HepG2 (cell line): ENCODE measurements around the gene GJB2.
"Not testable (repeated sequence)": the region's sequence is repeated elsewhere in the genome, so short reads cannot be mapped to it uniquely, and the experiment has no call there.

Experiments
- CHD2 ChIP-seq: IDR thresholded peaks from 2 replicates; pipeline ENCODE4 v1.6.1; 2011; ENCODE audit warnings: low read depth, low read length, improper control_type of control experiment
- FOXK2 ChIP-seq: fragments of 450-650 bp; IDR thresholded peaks from 2 replicates; pipeline ENCODE4 v1.6.1; 2016
- HOXA7 ChIP-seq: sonication (generic); formaldehyde crosslinking; IDR thresholded peaks from 2 replicates; pipeline ENCODE4 v1.8.1; 2022; ENCODE audit warnings: mild to moderate bottlenecking, missing genetic modification reagents, moderate library complexity
- MEIS2 ChIP-seq: sonication (generic); formaldehyde crosslinking; IDR thresholded peaks from 2 replicates; pipeline ENCODE4 v1.9.0; 2021; ENCODE audit warnings: mild to moderate bottlenecking, missing genetic modification reagents
- POLR2AphosphoS5 ChIP-seq: IDR thresholded peaks from 2 replicates; pipeline ENCODE4 v1.6.1; 2012; ENCODE audit warnings: low read depth, low read length
- TP53 ChIP-seq: sonication (generic); formaldehyde crosslinking; conservative IDR thresholded peaks from 2 replicates; pipeline ENCODE4 v1.4.0; 2020; ENCODE audit warnings: missing genetic modification reagents
- ZNF263 ChIP-seq: sonication (generic); formaldehyde crosslinking; IDR thresholded peaks from 2 replicates; pipeline ENCODE4 v1.4.0; 2020; ENCODE audit warnings: missing genetic modification reagents
- ZNF343 ChIP-seq: sonication (generic); formaldehyde crosslinking; IDR thresholded peaks from 2 replicates; pipeline ENCODE4 v1.4.0; 2020; ENCODE audit warnings: mild to moderate bottlenecking, missing genetic modification reagents
- ZNF367 ChIP-seq: sonication (generic); formaldehyde crosslinking; IDR thresholded peaks from 2 replicates; pipeline ENCODE4 v1.4.0; 2020; ENCODE audit warnings: missing genetic modification reagents, borderline replicate concordance
- TF ChIP-seq, protein P1 (sequence below): sonication (generic); formaldehyde crosslinking; IDR thresholded peaks from 2 replicates; pipeline ENCODE4 v1.4.0; 2020; ENCODE audit warnings: low read depth, missing genetic modification reagents
- TF ChIP-seq, protein P2 (sequence below), 2 experiments: IDR thresholded peaks; 2 replicates each; pipeline ENCODE4 v1.6.1; 2011 to 2012; ENCODE audit warnings: low read length in 2 of 2, borderline replicate concordance in 1 of 2, low read depth in 1 of 2, mild to moderate bottlenecking in 1 of 2, moderate library complexity in 1 of 2
- TF ChIP-seq, protein P3 (sequence below): sonication (generic); formaldehyde crosslinking; IDR thresholded peaks from 2 replicates; pipeline ENCODE4 v1.8.1; 2022; ENCODE audit warnings: mild to moderate bottlenecking, missing genetic modification reagents
- TF ChIP-seq, protein P4 (sequence below): sonication (generic); formaldehyde crosslinking; IDR thresholded peaks from 2 replicates; pipeline ENCODE4 v1.4.0; 2020; ENCODE audit warnings: missing genetic modification reagents

DNA sequence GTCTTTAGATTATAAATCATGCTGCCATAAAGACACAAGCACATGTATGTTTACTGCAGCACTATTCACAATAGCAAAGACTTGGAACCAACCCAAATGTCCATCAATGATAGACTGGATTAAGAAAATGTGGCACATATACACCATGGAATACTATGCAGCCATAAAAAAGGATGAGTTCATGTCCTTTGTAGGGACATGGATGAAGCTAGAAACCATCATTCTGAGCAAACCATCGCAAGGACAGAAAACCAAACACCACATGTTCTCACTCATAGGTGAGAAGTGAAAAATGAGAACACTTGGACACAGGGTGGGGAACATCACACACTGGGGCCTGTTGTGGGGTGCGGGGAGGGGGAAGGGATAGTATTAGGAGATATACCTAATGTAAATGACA, 39.4 kb downstream of the GJB2 start:
- TF ChIP-seq, protein P1, sequence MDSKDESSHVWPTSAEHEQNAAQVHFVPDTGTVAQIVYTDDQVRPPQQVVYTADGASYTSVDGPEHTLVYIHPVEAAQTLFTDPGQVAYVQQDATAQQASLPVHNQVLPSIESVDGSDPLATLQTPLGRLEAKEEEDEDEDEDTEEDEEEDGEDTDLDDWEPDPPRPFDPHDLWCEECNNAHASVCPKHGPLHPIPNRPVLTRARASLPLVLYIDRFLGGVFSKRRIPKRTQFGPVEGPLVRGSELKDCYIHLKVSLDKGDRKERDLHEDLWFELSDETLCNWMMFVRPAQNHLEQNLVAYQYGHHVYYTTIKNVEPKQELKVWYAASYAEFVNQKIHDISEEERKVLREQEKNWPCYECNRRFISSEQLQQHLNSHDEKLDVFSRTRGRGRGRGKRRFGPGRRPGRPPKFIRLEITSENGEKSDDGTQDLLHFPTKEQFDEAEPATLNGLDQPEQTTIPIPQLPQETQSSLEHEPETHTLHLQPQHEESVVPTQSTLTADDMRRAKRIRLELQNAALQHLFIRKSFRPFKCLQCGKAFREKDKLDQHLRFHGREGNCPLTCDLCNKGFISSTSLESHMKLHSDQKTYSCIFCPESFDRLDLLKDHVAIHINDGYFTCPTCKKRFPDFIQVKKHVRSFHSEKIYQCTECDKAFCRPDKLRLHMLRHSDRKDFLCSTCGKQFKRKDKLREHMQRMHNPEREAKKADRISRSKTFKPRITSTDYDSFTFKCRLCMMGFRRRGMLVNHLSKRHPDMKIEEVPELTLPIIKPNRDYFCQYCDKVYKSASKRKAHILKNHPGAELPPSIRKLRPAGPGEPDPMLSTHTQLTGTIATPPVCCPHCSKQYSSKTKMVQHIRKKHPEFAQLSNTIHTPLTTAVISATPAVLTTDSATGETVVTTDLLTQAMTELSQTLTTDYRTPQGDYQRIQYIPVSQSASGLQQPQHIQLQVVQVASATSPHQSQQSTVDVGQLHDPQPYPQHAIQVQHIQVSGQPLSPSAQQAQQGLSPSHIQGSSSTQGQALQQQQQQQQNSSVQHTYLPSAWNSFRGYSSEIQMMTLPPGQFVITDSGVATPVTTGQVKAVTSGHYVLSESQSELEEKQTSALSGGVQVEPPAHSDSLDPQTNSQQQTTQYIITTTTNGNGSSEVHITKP, result not testable (repeated sequence)
- TF ChIP-seq TP53; CHD2; ZNF367 (CRISPR knock-in tag); MEIS2; ZNF263; FOXK2; ZNF343 (CRISPR knock-in tag); HOXA7 (CRISPR knock-in tag); POLR2AphosphoS5: not testable (repeated sequence)
- TF ChIP-seq, protein P2, sequence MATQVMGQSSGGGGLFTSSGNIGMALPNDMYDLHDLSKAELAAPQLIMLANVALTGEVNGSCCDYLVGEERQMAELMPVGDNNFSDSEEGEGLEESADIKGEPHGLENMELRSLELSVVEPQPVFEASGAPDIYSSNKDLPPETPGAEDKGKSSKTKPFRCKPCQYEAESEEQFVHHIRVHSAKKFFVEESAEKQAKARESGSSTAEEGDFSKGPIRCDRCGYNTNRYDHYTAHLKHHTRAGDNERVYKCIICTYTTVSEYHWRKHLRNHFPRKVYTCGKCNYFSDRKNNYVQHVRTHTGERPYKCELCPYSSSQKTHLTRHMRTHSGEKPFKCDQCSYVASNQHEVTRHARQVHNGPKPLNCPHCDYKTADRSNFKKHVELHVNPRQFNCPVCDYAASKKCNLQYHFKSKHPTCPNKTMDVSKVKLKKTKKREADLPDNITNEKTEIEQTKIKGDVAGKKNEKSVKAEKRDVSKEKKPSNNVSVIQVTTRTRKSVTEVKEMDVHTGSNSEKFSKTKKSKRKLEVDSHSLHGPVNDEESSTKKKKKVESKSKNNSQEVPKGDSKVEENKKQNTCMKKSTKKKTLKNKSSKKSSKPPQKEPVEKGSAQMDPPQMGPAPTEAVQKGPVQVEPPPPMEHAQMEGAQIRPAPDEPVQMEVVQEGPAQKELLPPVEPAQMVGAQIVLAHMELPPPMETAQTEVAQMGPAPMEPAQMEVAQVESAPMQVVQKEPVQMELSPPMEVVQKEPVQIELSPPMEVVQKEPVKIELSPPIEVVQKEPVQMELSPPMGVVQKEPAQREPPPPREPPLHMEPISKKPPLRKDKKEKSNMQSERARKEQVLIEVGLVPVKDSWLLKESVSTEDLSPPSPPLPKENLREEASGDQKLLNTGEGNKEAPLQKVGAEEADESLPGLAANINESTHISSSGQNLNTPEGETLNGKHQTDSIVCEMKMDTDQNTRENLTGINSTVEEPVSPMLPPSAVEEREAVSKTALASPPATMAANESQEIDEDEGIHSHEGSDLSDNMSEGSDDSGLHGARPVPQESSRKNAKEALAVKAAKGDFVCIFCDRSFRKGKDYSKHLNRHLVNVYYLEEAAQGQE (IDR thresholded peaks at IDR 0.05; ENCODE audit: borderline replicate concordance in 1 of 2, low read depth in 1 of 2, low read length in 2 of 2), result not testable (repeated sequence)
- TF ChIP-seq, protein P3, sequence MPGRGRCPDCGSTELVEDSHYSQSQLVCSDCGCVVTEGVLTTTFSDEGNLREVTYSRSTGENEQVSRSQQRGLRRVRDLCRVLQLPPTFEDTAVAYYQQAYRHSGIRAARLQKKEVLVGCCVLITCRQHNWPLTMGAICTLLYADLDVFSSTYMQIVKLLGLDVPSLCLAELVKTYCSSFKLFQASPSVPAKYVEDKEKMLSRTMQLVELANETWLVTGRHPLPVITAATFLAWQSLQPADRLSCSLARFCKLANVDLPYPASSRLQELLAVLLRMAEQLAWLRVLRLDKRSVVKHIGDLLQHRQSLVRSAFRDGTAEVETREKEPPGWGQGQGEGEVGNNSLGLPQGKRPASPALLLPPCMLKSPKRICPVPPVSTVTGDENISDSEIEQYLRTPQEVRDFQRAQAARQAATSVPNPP, result not testable (repeated sequence)
- TF ChIP-seq, protein P4, sequence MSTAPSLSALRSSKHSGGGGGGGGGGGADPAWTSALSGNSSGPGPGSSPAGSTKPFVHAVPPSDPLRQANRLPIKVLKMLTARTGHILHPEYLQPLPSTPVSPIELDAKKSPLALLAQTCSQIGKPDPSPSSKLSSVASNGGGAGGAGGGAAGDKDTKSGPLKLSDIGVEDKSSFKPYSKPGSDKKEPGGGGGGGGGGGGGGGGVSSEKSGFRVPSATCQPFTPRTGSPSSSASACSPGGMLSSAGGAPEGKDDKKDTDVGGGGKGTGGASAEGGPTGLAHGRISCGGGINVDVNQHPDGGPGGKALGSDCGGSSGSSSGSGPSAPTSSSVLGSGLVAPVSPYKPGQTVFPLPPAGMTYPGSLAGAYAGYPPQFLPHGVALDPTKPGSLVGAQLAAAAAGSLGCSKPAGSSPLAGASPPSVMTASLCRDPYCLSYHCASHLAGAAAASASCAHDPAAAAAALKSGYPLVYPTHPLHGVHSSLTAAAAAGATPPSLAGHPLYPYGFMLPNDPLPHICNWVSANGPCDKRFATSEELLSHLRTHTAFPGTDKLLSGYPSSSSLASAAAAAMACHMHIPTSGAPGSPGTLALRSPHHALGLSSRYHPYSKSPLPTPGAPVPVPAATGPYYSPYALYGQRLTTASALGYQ (CRISPR knock-in tag), result not testable (repeated sequence)
